Measurements from ENCODE around the gene CDKN2C. TPM values are rescaled to one million over a fixed set of nuclear protein-coding genes. Genes with fewer than 3 reads are reported as not detected.
A peak's percentile ranks its signal among the peaks of the same experiment; 100 is the strongest.

CDKN2C gene
- total and polyA plus RNA-seq, 2 donors from 2014 or later = 12.5 to 16.6 TPM

DNA sequence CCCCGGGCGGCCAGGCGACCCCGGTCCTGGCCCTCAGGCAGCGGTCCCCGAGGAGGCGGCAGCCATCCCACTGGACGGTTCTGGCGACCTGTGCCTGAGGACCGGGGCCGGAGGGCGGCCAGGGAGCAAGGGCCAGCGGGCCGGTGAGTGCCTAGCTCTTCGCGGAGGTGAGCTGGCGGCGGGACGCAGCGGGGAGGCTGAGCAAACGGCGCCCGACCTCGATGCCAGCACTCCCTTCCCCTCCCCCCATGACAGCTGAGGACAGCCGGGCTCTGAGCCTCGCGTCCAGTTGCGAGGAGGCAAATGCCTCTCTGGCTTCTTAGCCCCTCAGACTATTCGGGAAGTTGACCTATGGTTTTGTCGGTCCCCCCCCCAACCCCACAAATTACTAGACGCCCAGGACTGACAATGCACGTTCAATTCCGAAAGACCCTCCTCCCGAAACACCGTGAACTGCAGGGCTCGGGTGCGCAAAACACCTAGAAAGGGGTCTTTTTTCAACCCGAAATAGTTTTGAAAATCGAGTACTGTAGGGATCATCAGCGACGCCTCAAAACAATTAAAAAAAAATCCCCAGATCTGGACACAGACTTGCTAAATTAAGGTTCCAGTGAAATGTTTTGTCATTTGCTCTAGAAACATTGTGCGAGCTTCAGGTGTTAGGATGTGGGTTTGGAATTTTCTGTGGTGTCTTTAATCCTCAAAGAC, 8.3 kb downstream of the CDKN2C start:
- Histone ChIP-seq H3K27ac (ENCODE audit: low read depth in 2 of 2, low read length in 2 of 2) (peak overlapping the region; percentile 82 to 92), H3K27me3 (ENCODE audit: control insufficient read depth, insufficient read depth, low read length) (peaks cover 66% of the 10 kb centered on the region), H3K4me3 (ENCODE audit: low read length in 3 of 3) (peak overlapping the region in 2 of 3 donors; percentile 59 to 72), H3K36me3 (ENCODE audit: control insufficient read depth in 2 of 3, insufficient read depth in 3 of 3, low read length in 3 of 3) (no peaks in the 10 kb centered on the region), H3K4me1 (ENCODE audit: control insufficient read depth in 2 of 3, insufficient read depth in 2 of 3, low read depth in 1 of 3, low read length in 3 of 3) (peaks cover 0 to 7% (median 3%) of the 10 kb centered on the region in 3 donors), H3K9ac (ENCODE audit: low read length in 3 of 3) (peak overlapping the region in 2 of 3 donors; percentile 68 to 75), H3K9me3 (ENCODE audit: control insufficient read depth in 2 of 3, insufficient read depth in 1 of 3, low read length in 3 of 3) (no peaks in the 10 kb centered on the region)
- intact Hi-C loops (cut with DNase I) = no loop called here
- TF ChIP-seq, protein P1, sequence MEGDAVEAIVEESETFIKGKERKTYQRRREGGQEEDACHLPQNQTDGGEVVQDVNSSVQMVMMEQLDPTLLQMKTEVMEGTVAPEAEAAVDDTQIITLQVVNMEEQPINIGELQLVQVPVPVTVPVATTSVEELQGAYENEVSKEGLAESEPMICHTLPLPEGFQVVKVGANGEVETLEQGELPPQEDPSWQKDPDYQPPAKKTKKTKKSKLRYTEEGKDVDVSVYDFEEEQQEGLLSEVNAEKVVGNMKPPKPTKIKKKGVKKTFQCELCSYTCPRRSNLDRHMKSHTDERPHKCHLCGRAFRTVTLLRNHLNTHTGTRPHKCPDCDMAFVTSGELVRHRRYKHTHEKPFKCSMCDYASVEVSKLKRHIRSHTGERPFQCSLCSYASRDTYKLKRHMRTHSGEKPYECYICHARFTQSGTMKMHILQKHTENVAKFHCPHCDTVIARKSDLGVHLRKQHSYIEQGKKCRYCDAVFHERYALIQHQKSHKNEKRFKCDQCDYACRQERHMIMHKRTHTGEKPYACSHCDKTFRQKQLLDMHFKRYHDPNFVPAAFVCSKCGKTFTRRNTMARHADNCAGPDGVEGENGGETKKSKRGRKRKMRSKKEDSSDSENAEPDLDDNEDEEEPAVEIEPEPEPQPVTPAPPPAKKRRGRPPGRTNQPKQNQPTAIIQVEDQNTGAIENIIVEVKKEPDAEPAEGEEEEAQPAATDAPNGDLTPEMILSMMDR (IDR thresholded peaks at IDR 0.05; ENCODE audit: borderline replicate concordance, extremely low read depth, insufficient read depth) = no peak
- DNase-seq = peak; percentile 33 to 81 (median 65)
- FAIRE-seq = no peak

GRCh38 chr1:50978852-50979781, 9.1 kb downstream of the CDKN2C start:
- DNase-seq (peak in 3 of 5 donors; percentile 23 to 39 (median 24)), FAIRE-seq (no peak)
- peaks cover 66% of the 10 kb centered on the region for H3K27me3 ChIP-seq (ENCODE audit: control insufficient read depth, insufficient read depth, low read length)
- no peaks in the 10 kb centered on the region for H3K9me3 ChIP-seq (ENCODE audit: control insufficient read depth in 2 of 3, insufficient read depth in 1 of 3, low read length in 3 of 3)
- H3K9ac ChIP-seq (ENCODE audit: low read length in 3 of 3) = peak overlapping the region in 2 of 3 donors; percentile 51 to 75
- no peaks in the 10 kb centered on the region for H3K36me3 ChIP-seq (ENCODE audit: control insufficient read depth in 2 of 3, insufficient read depth in 3 of 3, low read length in 3 of 3)
- TF ChIP-seq, protein P1 (IDR thresholded peaks at IDR 0.05; ENCODE audit: borderline replicate concordance, extremely low read depth, insufficient read depth) = no peak
- peaks cover 0 to 7% (median 3%) of the 10 kb centered on the region in 3 donors for H3K4me1 ChIP-seq (ENCODE audit: control insufficient read depth in 2 of 3, insufficient read depth in 2 of 3, low read depth in 1 of 3, low read length in 3 of 3)
- intact Hi-C loops (cut with DNase I) = no loop called here
- peak overlapping the region; percentile 65 to 92 for H3K27ac ChIP-seq (ENCODE audit: low read depth in 2 of 2, low read length in 2 of 2)
- H3K4me3 ChIP-seq (ENCODE audit: low read length in 3 of 3) = peak overlapping the region in 2 of 3 donors; percentile 59 to 72

DNA sequence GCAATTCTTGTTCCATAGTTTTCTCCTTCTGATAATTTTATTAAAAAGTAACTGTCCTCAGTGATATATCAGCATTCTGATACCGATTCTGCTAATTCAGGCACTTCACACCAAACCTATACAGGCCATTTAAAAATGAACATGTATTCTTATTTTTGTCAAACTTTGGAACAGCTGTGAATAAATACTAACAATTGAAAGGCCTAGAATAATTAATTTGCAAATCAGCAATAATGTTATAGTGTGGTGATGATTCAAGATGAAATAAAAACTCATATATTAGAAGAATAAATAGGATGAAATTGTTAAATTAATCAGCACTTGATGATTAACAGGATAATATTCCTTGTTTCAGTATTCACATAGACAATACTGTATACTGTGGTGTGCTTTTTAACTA, 9.9 kb downstream of the CDKN2C start:
- intact Hi-C loops (cut with DNase I) = no loop called here
- no peaks in the 10 kb centered on the region for H3K9me3 ChIP-seq (ENCODE audit: control insufficient read depth in 2 of 3, insufficient read depth in 1 of 3, low read length in 3 of 3)
- H3K4me3 ChIP-seq (ENCODE audit: low read length in 3 of 3) = no peak overlapping the region
- peak in 1 of 5 donors; percentile 7 for DNase-seq
- H3K27me3 ChIP-seq (ENCODE audit: control insufficient read depth, insufficient read depth, low read length) = peaks cover 66% of the 10 kb centered on the region
- no peak overlapping the region for H3K27ac ChIP-seq (ENCODE audit: low read depth in 2 of 2, low read length in 2 of 2)
- FAIRE-seq = no peak
- no peaks in the 10 kb centered on the region for H3K36me3 ChIP-seq (ENCODE audit: control insufficient read depth in 2 of 3, insufficient read depth in 3 of 3, low read length in 3 of 3)
- peaks cover 0 to 7% (median 3%) of the 10 kb centered on the region in 3 donors for H3K4me1 ChIP-seq (ENCODE audit: control insufficient read depth in 2 of 3, insufficient read depth in 2 of 3, low read depth in 1 of 3, low read length in 3 of 3)
- TF ChIP-seq, protein P1 (IDR thresholded peaks at IDR 0.05; ENCODE audit: borderline replicate concordance, extremely low read depth, insufficient read depth) = no peak
- no peak overlapping the region for H3K9ac ChIP-seq (ENCODE audit: low read length in 3 of 3)
